ENCODE measurements around the gene TPD52L2.

The TPD52L2 gene

GRCh38 chr20:63864978-63865640, at the start of gene TPD52L2:
Gene TPD52L2 (plus strand): TSS chr20:63865270. CDS start chr20:63865366, 96 bp downstream.
- peak; percentile 94 for DNase-seq

GRCh38 chr20:63815615-63816253, 49.3 kb upstream of the TPD52L2 start:
- DNase-seq = no peak

GRCh38 chr20:63819224-63819921, 45.7 kb upstream of the TPD52L2 start:
- DNase-seq = no peak

GRCh38 chr20:63821811-63822210, 43.3 kb upstream of the TPD52L2 start:
- DNase-seq = no peak

GRCh38 chr20:63822276-63822696, 42.8 kb upstream of the TPD52L2 start:
- DNase-seq = no peak

DNA sequence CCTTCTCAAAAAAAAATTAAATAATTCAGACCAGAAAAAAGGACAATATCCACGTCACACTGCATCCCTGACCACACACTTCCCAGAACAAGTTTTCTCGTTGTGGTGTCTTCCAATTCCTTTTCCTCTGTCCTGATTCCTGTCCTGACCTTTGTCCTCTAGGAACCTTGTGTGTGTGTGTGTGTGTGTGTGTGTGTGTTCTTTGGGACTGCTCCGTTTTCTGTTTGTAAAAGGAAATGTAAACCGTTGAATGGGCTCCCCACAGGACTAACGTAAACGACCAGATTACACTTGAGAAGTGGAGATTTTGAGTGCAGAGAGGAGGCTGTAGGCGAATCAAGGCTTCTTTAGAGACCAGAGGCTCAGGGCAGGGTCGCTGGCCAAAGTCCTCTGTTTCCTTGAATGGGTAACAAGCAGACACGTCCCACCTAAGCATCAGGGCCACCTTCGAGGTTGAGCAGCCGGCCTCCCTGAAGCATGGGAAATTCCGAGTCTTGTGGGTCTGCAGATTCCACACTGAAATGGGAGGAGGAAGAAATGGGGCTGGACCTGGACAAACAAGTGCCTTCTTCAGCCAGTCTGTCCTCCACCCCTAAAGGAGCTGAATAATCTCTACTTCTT, 41.3 kb upstream of the TPD52L2 start:
- no peak for DNase-seq

GRCh38 chr20:63825331-63826118, 39.5 kb upstream of the TPD52L2 start:
- DNase-seq = no peak

GRCh38 chr20:63826753-63827152, 38.3 kb upstream of the TPD52L2 start:
- DNase-seq = no peak

DNA sequence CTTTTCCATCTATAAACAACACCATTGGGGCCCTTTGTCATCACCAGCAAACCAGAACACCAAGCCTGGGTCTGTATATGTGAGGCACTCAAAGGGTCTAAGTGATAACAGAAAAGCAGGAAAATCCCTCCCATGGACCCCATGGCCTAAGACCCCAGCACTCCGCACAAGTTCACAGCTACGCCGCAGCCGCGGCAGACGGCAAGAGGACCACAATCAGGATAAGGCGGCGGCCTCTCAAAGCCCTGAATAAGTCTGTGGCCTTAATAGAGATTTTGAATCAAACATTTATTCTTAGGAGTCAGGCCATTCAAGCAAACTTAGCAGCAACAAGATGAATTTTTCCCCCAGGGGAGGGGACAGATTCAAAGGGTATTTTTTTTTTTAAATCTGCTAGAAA, 36.9 kb upstream of the TPD52L2 start:
- DNase-seq = no peak

- DNase-seq = no peak
These were observed 36.5 kb upstream of the TPD52L2 start for GRCh38 chr20:63828545-63828944.

GRCh38 chr20:63828951-63829350, 36.1 kb upstream of the TPD52L2 start:
- DNase-seq = no peak

DNA sequence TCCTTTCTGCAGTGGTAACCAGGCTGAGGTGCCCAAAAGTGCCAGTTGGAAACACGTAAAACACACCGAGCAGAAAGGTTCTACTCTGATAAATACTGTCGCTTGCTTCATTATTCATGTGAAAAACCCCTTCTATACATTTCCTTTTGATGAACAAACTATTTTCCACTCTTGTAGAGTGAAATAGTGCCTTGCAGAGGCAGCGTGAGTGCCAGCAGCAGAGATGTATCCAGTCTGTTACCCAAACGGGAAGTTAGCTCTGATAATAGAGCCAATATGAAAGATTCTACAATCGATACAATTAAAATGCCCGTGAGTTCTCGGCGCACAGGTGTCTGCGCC, 35.5 kb upstream of the TPD52L2 start:
- no peak for DNase-seq

DNA sequence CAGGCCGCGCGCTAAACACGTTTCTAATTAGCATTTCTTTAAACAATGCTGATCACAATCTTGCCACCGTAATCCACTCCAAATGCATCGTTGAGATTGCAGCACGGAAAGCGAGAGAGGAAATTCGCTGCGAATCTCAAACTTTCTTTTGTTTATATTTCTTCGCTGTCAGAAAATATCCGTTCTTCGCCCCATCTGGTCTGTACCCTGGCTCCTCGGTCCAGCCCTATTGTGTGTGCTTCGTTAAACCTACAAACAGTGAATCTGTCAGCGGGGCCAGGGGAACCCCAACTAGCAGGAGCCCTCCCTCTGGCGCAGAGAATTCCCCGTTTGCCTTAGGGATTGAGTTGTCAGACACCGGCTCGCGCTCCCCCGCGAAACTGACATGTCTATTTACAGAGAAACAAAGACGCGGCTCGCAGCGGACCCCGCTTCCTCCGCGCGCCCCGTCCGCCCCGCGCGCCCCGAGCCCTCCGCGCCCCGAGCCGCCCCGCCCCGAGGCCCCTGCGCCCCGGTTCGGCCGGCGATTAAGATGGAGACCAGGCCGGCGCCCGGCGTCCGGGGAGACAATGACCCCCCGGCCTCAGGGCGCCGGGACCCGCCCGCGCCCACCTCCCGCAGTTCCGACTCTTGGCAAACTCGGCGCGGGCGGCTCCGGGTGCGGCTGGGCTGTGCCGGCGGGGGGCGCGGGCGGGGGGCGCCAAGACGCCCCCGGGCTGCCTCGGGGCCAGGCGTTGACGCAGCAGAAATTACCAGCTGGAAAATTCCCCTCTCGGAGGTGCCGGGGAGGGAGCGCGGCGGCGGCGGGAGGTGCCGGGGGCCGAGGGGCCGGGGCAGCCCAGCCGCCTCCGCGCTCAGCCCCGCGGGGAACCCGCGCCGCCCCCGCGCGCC, 34.9 kb upstream of the TPD52L2 start:
- no peak for DNase-seq

DNA sequence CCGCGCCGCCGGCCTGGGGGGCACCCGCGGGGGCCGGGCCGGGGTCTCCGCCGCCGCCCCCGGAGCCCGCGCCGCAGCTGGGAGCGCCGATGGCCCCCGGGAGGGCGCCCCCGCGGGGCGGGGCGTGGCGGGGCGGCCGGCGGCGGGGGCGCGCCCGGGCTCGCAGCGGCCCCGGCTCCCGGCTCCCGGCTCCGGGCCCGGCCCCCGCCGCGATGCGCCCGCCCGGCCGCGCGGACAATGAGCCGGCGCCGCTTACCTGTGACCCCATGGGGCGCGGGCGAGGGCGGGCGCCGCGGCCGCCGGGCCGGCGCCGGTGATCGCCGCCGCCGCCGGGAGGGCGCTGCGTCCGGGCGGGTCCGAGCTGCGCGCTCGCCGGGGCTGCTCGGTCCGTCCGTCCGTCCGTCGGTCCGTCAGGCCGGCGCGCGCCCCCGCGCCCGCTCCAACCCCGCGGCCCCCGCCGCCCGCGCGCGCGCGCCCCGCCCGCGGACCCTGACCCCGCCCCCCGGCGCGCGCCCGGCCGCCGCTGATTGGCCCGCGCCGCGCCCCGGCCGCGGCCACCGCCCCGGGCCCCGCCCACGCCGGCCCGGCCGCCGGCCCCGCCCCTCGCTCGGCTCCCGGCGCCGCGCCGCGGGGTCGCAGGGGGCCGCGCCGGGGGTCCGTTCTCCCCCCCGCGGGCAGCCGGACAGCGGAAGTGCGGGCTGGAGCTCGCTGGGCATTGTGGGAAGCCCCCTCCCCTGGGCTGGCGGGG, 34.1 kb upstream of the TPD52L2 start, which contains the start of gene ZBTB46:
TSS of gene ZBTB46 (minus strand) at position 424 of the 748 bp plus-strand sequence. CDS start 40,507 bp downstream, outside the sequence.
- DNase-seq = no peak

DNA sequence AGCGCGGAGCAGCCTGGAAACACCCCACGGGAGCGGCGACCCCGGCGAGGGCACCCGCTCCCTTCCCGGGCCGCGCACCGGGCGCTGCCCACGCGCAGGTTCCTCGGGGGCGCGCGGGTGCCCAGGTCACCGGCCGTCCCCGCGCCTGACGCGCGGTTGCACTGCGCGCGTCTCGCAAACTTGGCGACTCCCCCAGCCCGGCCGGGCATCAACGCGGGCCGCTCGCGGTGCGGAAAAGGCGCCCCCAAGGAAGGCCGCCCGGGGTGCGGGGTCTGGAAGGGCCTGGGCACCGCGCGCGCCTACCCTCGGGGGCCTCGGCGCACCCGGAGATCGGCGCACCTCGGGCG, 33.5 kb upstream of the TPD52L2 start:
- no peak for DNase-seq

DNA sequence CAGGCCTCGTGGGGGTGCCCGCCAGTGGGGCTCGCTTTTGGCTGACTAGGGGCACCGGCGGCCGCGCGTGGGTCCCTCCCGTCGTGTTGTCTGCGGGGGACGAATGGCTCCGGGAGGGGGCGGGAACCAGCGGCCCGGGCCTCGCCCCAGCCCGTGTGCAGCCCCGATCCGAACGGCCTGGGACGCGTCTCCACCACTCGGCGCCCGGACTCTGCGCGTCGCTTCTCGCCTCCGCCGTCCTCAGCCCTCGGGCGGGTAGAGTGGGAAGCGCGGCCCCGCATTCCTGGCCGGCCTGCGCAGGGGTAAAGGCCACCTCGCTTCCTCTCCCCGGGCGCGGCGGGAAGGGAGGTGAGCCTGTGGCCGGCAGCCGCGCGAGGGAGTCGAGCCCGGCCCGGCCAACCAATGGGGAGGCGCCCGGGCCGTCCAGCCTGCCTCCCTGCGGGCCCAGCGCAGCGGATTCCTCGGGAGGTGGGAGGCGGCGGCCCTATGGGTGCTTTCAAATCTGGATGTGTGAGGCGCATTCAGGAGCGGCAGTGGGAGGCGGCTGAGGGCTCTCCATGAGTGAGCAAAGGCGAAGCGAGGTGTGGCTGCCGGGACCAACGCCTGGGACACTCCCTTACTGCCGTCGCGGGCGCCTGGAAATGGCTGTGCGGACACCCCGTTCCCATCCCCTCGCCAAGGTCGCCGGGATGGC, 32.9 kb upstream of the TPD52L2 start:
- DNase-seq = no peak

DNA sequence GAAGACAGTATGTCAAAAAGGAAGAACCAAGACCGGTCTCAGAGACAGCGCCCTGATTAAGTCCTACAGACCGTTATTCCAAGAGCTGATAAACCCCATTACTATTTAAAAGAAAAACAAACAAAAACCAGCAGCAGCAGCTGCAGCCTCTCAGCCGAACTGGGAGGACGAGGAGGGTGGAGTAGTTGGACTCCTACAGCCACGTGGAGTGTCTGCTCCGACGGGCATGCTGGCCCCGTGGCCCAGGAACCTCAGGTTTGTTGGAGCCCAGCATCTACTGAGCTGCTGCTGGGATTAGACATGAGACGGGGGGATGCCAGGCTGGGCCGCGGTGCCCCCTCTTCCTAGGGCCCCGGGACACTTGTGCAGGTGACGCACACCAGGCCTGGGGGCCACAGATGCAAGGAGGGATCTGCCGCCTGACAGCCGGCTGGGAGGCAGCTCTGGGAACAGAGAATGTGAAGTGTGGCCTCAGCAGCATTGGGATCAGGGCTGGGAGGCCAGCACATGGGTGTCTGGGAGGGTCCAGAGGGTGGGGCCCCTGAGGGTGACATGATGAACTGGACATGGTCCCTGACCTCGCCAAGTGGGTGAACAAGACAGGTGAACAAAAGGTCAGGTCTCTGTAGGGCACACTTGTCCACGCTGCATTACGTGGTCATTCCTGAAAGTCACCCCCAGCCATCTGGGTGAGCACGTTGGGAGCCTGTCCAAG, 31.1 kb upstream of the TPD52L2 start:
- no peak for DNase-seq

- DNase-seq = no peak
These were observed 30.6 kb upstream of the TPD52L2 start for GRCh38 chr20:63834491-63834880.

GRCh38 chr20:63835021-63835858, 29.8 kb upstream of the TPD52L2 start:
- DNase-seq = peak; percentile 79

All from amniotic stem cell (primary cell).